GM19452 (cell line): ENCODE data around the gene NEIL3.
A peak's percentile ranks its signal among the peaks of the same experiment; 100 is the strongest.

ENCODE experiments used
- ATAC-seq: cut with Tn5 transposase; IDR thresholded peaks from one replicate; pipeline ENCODE4 v1.9.1; 2021; ENCODE audit not compliant: unreplicated experiment

Gene NEIL3

GRCh38 chr4:177367336-177367735 is 57.7 kb downstream of the NEIL3 start:
- ATAC-seq, result no peak

DNA sequence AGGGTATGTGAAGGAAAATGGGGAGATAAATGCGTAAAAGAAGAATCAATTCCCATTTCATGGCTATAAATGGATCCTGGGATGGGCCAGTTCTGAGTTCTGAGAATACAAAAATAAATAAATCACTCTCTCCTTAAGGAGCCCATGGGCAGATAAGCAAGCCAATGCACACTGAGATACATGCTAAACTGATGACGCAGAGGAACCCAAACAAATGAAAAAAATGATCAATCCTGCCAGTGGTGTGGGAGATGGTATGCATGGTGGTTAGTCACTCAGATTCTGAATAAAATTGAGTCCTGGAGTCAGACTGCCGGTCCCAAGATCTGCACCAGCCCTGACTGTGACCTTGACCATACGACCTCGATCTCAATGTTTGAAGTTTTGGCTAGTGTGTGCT is 59.7 kb downstream of the NEIL3 start:
- ATAC-seq, result no peak

DNA sequence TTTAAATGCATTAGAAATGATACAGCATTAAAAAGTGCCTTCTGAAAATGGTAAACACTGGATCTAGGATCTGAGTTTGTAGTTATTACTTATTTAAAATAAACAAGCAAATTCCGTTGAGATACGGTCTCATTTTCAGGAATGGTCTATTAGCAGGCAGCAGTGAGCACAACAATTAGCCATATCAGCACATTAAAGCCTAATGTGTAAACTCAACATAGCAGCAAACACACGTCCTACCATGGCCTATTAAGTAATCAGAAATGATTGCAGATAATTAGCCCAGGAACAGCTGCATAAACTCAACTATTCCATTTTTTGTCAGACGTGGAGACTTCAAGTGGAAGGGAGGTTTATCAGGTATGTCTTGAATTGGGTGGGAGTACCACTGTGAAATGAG is 61.8 kb downstream of the NEIL3 start:
- no peak for ATAC-seq

- no peak for ATAC-seq
Observed at GRCh38 chr4:177374966-177375365, 65.3 kb downstream of the NEIL3 start.

DNA sequence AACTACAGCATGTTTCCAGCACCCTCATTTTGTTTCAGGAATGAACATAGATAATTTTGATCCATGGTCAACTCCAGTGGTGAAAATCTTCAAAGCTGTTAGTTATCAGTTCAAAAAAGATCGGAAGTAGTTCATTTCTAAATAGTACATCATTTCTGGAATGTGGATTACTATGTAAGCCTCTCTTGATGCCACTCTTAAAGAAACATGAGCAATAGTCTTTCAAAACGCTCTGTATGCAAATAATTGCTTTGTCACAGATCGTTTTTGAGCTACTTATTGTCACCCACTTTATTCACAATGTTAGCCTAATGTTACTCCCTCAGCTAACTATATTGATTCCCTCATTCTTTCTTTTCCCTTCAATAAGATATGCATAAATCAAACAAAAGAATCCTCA is 65.7 kb downstream of the NEIL3 start:
- no peak for ATAC-seq

DNA sequence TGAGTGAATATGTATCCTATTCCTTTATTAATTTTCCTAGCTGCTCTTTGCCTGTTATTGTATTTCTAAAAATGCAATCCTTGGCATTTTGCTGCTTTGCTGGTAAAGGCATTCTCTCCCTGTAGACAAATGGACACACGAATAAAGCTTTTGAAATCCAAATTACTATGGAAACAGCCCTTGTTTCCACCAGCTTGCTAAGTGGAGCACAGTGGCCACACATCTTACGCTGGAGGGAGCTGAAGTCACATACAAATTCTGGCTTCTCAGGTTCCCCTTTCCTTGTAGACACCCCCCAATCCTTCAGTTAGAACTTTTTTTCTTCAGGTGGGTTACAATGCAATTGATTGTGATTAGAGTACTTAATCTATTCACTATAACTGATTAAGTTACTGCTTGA is 66.3 kb downstream of the NEIL3 start:
- ATAC-seq, result no peak

DNA sequence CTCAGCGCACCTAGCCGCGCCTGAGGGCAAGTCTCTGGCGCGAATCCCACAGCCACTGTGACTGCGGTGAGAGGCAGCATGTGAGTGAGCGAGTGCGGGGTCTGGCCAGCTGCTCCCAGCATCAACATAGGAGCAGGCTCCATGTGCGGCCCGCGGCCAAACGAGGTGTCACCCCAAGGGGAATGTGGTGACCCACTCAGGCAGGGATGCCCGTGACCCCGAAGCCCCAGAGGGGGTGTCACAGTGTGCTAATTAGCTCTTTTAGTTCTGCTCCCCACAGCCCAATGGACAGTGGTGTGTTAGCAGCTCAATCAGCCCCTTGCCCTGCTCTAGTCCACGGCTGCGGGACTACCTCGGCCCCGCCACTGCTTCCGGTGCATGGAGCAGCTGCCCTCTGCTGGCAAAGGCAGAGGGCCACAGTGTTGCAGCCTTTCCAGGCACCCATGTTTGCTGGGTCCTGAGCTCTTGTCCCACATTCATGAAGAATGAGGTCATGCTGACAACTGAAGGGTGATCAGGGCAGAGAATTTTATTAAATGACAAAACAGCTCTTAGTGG is 71.1 kb downstream of the NEIL3 start:
- ATAC-seq, result no peak

DNA sequence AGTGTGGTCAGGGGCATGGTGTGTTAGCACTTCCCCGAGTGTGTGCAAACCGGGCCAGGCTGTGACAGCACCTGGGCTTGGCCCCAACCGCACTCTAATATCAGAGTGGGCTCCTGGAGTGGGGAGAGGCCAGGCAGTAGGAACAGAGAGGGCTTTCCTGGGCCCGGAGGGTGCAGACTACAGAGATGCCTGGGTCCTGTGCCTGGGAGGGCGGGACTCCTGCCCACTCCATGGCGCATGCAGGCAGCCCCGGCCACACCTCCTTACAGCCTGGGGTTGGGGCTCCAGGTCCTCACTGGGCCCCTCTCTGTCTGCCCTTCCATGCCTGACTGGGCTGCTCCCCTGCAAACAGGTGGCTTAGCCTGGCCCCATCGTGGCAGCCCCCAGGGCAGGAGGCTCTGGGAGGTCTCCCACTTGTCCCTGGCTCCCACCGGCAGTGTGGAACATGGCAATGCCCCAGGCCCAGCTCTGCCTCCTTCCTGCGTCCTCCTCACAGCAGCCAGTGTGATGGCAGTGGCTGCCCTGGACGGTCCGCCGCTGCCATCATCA is 72.2 kb downstream of the NEIL3 start:
- no peak for ATAC-seq

- ATAC-seq, result no peak
Observed at GRCh38 chr4:177384856-177385397, 75.3 kb downstream of the NEIL3 start.

DNA sequence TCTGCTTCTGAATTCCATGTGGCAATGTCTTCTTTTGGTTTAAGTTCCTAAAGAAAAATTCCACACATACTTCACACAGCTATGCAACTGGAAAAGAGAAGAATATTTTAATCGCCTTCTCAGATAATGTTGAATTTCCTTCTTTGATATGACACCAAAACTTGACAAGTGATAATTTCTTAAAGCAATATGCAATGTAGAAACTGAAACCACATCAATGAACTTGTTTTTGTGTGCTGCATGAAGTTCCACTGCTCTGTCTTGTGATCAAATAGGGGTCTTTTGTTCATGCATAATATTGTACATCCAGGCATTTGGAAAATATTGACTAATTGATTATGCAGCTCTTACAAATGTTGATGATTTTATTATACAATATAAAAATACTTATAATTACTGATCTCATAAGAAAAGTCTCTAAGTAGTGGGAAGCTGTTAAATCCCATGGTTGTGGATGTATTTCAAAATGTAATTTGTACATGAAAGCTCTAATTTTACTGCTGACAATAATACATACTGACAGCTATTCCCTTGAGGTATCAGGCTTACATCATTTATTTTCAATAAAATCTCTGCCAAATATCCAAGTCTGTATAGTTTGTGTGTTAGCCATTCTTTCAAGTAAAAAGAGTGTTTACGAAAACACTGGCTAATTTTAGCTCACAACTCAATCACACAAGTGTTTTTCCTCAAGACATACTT is 76.1 kb downstream of the NEIL3 start:
- ATAC-seq, result no peak

GRCh38 chr4:177386278-177386815 is 76.7 kb downstream of the NEIL3 start:
- ATAC-seq, result no peak

DNA sequence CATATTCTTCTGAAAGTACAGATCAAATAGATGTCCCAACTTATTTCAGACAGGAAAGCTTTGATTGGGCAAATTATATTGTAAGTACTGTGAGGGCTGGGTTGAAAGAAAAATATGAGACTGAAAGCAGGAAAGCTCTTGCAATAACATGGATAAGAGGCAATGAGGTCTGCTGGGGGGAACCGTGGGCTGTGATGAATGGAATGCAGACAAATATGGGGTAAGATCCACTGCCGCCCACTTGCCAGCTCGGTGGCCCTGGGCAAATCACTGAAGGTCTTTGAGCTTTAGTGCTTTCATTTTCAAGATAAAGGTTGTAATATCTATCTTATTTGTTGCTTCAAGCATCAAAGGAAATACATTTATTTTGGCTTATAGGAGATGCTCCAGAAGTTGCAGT is 81.6 kb downstream of the NEIL3 start:
- no peak for ATAC-seq

GRCh38 chr4:177391953-177392352 is 82.3 kb downstream of the NEIL3 start:
- ATAC-seq, result no peak

DNA sequence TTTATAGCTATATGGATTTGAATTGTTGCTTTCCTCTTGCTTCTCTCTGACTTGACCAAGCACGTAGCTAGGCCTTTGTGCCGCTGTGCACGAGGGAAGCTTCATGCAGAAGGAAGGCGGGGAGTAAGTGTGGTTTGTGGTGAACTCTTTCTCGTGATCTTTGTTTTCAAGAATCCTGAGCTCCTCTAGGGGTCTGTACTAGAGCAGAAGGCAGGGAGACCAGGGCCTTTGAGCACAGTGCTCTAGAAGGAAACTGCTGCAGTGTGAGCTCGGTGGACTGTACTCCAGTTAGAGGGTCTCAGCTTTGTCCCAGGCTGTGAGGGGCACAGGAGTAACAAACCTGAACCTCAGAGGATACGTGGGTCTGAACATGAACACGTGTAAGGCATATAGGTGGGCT is 83.6 kb downstream of the NEIL3 start:
- ATAC-seq, result peak; percentile 45

GRCh38 chr4:177396352-177396751 is 86.7 kb downstream of the NEIL3 start:
- no peak for ATAC-seq

DNA sequence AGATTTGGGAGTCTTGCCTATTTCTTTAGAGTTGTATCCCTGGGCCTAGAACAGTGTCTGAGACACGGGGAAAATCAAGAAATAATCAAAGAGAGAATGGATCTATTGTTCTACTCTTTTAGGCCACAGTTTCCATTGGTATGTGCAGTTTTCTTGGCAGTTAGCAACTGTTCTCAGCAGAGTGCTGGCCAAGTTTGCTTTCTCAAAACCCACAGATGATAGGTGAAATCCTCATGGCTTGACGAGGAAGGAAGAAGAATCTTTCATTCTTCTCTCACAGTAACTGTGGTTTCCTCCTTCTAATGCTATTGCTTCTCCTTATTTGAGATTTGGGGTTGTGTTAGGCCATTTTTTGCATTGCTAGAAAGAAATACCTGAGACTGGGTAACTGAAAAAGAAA is 90.4 kb downstream of the NEIL3 start:
- ATAC-seq, result no peak

- ATAC-seq, result no peak
Observed at GRCh38 chr4:177401658-177402273, 92.1 kb downstream of the NEIL3 start.

- no peak for ATAC-seq
Observed at GRCh38 chr4:177403746-177404145, 94.1 kb downstream of the NEIL3 start.

DNA sequence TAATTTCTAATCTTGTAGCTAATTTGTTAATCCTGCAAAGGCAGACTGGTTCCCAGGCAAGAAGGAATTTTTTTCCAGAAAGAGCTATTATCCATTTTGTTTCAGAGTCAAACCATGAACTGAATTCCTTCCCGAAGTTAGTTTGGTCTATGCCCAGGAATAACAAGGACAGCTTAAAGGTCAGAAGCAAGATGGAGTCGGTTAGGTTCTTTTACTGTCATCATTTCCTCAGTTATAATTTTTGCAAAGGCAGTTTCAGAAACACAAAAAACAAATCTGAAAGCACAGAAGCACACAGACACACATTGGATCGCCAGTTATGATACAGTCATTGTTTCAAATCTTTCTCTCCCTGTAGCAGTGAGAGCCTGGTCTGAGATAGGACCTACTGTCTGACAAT is 94.7 kb downstream of the NEIL3 start:
- ATAC-seq, result no peak

DNA sequence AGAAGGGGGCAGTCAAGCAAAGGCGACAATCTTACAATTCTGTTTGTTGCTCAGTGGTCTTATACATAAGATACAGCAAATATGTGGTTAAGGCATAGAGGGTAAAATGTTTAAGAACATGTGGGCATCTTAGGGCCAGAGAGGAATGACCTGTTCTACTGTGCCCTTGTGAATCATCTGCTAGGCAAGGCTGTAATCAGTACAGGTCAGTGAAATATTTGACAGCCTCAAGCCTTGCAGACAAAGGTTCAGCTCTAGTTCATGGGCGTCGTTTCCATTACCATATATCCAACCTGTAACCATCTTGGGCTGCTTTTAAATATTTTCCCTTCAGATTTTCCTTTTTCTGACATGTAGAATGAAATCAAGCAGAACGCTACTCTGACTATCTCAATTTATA is 95.3 kb downstream of the NEIL3 start:
- ATAC-seq, result no peak

DNA sequence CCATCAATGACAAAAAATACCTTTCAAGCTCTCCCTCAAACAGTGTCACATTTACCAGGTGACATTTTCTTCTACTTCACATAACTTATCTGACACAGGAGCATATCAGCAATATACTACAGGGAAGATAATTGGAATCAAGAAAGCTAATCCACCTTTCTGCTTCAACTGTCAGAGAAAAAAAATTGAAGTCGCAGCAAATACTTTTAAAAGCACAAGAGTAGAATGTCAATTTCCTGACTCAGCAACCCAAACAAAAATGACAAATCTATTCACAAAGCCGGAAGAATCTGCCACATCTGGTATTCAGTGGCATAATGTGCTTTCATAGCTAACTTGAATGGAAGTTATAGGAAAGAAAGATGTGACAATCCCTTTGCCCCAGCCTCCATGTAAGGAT is 95.8 kb downstream of the NEIL3 start:
- no peak for ATAC-seq

DNA sequence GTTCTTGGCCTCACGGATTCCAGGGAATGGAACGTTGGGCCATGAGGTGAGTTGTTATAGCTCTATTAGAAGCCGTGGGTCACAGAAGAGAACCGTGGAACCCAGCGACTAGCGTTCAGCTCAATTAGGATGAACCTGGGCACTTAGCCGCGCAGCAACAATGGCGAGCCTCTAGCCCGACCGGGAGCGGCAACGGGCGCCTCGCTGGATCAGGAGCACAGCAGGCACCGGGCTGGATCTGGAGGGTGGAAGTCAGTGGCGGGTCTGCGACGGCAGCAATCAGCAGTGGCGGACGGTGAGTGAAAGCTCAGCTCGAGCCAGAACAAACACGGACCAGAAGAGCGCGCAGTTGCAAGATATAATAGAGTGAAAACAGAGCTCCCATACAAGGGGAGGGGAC is 98.3 kb downstream of the NEIL3 start:
- ATAC-seq, result no peak
